Measurements from ENCODE around the gene MEOX1. TPM values are rescaled to one million over a fixed set of nuclear protein-coding genes. Genes with fewer than 3 reads are reported as not detected.

MEOX1 gene
- total RNA-seq, 4 donors from 2014 or later, result 6.6 to 16.1 (median 12.9) TPM

- intact Hi-C loops (cut with DNase I), result loop anchor here (5.0 kb wide), 1 partner anchor 149 kb away; the partner anchor contains the start of gene CD300LG
- DNase-seq (ENCODE audit: extremely low spot score), result no peak
These were observed 36.2 kb upstream of the MEOX1 start for GRCh38 chr17:43697937-43698336.

GRCh38 chr17:43696891-43697290, 35.2 kb upstream of the MEOX1 start:
- no peak for TF ChIP-seq EP300 (IDR thresholded peaks at IDR 0.05)
- TF ChIP-seq POLR2A (IDR thresholded peaks at IDR 0.05; ENCODE audit: low read depth), result no peak
- TF ChIP-seq CTCF (IDR thresholded peaks at IDR 0.05), result no peak
- no peak for TF ChIP-seq POLR2AphosphoS5 (IDR thresholded peaks at IDR 0.05)
- Histone ChIP-seq H3K27ac (replicated peaks in 1 of 4) (peak overlapping the region in 1 of 4 donors; percentile 5), H3K4me1 (peaks cover 13 to 15% (median 14%) of the 10 kb centered on the region in 4 donors), H3K9me3 (no peaks in the 10 kb centered on the region), H3K36me3 (no peaks in the 10 kb centered on the region), H3K27me3 (no peaks in the 10 kb centered on the region), H3K4me3 (no peak overlapping the region)
- intact Hi-C loops (cut with DNase I), result loop anchor here (5.0 kb wide), 1 partner anchor 150 kb away; the partner anchor contains the start of gene CD300LG
- WGBS, result 65% methylated on average over 2 of the region's 2 CpGs
- DNase-seq (ENCODE audit: extremely low spot score), result no peak

More at GRCh38 chr17:43697937-43698336, 36.2 kb upstream of the MEOX1 start:
- no peaks in the 10 kb centered on the region for H3K36me3 ChIP-seq
- no peaks in the 10 kb centered on the region for H3K27me3 ChIP-seq
- no peak overlapping the region for H3K27ac ChIP-seq (replicated peaks in 1 of 4)
- no peak for TF ChIP-seq POLR2A (IDR thresholded peaks at IDR 0.05; ENCODE audit: low read depth)
- TF ChIP-seq POLR2AphosphoS5 (IDR thresholded peaks at IDR 0.05), result no peak
- no peak for TF ChIP-seq EP300 (IDR thresholded peaks at IDR 0.05)
- no peak for TF ChIP-seq CTCF (IDR thresholded peaks at IDR 0.05)
- peaks cover 13 to 15% (median 14%) of the 10 kb centered on the region in 4 donors for H3K4me1 ChIP-seq
- WGBS, result 95% methylated on average over 8 of the region's 10 CpGs
- H3K4me3 ChIP-seq, result no peak overlapping the region
- no peaks in the 10 kb centered on the region for H3K9me3 ChIP-seq

- no peak overlapping the region for H3K4me3 ChIP-seq
- peak overlapping the region in 2 of 4 donors; percentile 5 to 34 for H3K27ac ChIP-seq (replicated peaks in 1 of 4)
- peaks cover 13 to 15% (median 14%) of the 10 kb centered on the region in 4 donors for H3K4me1 ChIP-seq
- WGBS, result 28% methylated on average over 12 of the region's 12 CpGs
- no peak for TF ChIP-seq POLR2A (IDR thresholded peaks at IDR 0.05; ENCODE audit: low read depth)
- TF ChIP-seq EP300 (IDR thresholded peaks at IDR 0.05), result no peak
- TF ChIP-seq POLR2AphosphoS5 (IDR thresholded peaks at IDR 0.05), result no peak
- TF ChIP-seq CTCF (IDR thresholded peaks at IDR 0.05), result no peak
- H3K9me3 ChIP-seq, result no peaks in the 10 kb centered on the region
- H3K36me3 ChIP-seq, result no peaks in the 10 kb centered on the region
- intact Hi-C loops (cut with DNase I), result loop anchor here (5.0 kb wide), 1 partner anchor 151 kb away; the partner anchor contains the start of gene CD300LG
- H3K27me3 ChIP-seq, result peaks cover 0 to under 1% (median 0%) of the 10 kb centered on the region in 4 donors
- no peak for DNase-seq (ENCODE audit: extremely low spot score)
These were observed 34.5 kb upstream of the MEOX1 start for GRCh38 chr17:43695970-43696865.

- H3K4me1 ChIP-seq, result peaks cover 13 to 15% (median 14%) of the 10 kb centered on the region in 4 donors
- intact Hi-C loops (cut with DNase I), result loop anchor here (1.0 kb wide), 1 partner anchor 66 kb away; no protein-coding TSS in a partner anchor
- 28% methylated on average over 11 of the region's 11 CpGs for WGBS
- DNase-seq (ENCODE audit: extremely low spot score), result no peak
- peaks cover 0 to 3% (median 0%) of the 10 kb centered on the region in 4 donors for H3K27me3 ChIP-seq
- no peak overlapping the region for H3K27ac ChIP-seq (replicated peaks in 1 of 4)
- H3K4me3 ChIP-seq, result no peak overlapping the region
- H3K36me3 ChIP-seq, result no peaks in the 10 kb centered on the region
- H3K9me3 ChIP-seq, result no peaks in the 10 kb centered on the region
- TF ChIP-seq POLR2AphosphoS5 (IDR thresholded peaks at IDR 0.05) (peak in 1 of 2 donors; percentile 57), POLR2A (IDR thresholded peaks at IDR 0.05; ENCODE audit: low read depth) (no peak), EP300 (IDR thresholded peaks at IDR 0.05) (no peak), CTCF (IDR thresholded peaks at IDR 0.05) (peak; percentile 94 to 98 (median 97))
These were observed 32.6 kb upstream of the MEOX1 start for GRCh38 chr17:43694081-43694870.
